ENCODE data around the gene ATXN3.
"Not testable (repeated sequence)": the region's sequence is repeated elsewhere in the genome, so short reads cannot be mapped to it uniquely, and the experiment has no call there.

ATXN3 gene

DNA sequence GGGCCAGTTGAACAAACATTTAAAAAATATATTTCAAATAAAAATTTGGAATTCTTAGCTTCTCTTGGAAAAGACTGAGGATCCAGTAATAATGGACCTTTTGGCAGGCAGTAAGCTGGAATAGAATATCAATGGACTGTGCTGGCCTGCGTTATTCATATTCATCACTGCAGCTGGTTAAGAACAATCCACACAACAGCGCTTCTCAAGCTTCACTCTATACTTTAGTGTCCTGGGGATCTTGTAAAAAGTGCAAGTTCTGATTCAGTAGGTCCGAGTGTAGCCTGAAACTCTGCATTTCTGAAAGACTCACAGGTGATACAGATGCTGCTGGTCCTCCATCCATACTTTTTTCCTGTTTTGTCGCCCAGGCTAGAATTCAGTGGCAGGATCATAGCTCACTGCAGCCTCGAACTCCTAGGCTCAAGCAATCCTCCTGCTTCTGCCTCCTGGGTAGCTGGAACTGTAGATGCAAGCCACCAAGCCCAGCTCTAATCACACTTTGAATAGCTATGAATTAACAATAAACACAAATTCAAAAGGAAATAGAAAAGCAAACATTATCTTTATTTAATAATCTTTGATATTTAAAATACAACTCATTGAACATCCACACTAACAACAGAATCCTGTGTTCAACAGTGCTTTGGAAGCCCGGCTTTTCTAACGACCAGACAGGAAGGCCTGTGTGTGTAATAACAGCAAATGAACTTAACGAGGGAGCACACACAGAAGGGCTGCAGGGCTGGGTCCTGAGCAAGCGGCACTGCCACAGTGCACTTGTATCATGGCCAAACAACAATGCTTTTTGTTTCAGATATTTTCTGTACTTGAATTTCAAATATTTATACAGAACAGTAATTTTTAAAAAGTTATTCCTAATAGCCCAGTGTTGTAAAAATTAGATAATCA is 48.1 kb downstream of the ATXN3 start:
- DNase-seq (ENCODE audit: low spot score) = no peak

DNA sequence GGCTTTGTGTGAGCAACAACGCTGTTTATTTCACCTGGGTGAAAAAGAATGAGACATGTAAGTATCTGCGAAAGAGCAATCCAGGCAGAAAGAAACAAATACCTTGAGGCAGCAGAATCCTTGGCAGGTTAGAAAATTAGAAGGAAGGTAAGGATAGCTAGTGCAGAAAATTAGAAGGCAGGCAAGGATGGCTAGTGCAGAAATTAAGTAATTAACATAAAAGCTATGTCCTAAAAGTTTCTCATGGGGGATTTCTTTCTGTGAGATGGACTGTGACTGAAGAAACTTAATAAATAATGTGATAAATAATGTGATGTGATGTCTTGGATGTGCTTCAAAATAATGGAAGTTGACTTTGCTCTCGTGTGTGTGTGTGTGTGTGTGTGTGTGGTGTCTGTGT is 56.6 kb downstream of the ATXN3 start:
- DNase-seq (ENCODE audit: low spot score) = no peak

DNA sequence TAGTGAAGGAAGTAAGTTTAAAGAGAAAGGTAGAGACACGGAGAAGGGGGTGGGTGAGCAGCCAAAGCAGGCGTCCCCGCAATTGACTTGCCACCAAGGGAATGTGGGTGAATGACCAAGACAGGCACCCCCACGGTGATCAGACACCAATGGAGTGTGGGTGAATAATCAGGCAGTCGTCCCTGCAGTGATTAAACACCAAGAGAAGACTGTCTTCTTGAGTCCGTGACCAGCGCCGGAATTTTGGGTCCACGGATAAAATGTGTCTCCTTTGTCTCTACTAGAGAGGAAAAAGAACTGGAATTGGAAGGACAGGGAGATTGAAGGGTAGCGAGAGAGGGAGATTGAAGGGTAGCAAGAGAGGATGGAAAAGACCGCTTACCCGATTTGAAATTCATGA is 57.2 kb downstream of the ATXN3 start:
- not testable (repeated sequence) for DNase-seq (ENCODE audit: low spot score)

DNA sequence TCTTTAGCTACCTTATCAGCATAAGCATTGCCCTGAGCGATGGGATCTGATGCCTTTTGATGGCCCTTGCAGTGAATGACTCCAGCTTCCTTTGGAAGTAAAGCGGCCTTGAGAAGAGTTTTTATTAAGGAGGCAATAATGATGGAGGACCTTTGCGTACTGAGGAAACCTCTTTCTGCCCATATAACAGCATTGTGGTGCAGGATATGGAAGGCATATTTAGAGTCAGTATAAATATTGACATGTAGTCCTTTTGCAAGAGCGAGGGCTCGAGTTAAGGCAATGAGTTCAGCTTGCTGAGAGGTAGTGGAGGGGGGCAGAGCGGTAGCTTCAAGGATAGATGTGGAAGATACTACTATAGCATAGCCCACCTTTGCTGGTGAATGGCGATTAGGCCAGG is 60.5 kb downstream of the ATXN3 start:
- not testable (repeated sequence) for DNase-seq (ENCODE audit: low spot score)

DNA sequence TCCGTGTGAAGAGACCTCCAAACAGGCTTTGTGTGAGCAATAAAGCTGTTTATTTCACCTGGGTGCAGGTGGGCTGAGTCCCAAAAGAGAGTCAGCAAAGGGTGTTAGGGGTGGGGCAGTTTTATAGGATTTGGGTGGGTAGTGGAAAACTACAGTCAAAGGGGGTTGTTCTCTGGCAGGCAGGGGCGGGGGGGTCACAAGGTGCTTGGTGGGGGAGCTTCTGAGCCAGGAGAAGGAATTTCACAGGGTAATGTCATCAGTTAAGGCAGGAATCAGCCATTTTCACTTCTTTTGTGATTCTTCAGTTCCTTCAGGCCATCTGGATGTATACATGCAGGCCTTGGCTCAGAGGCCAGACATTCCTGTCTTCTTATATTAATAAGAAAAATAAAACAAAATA is 64.6 kb downstream of the ATXN3 start:
- DNase-seq (ENCODE audit: low spot score) = not testable (repeated sequence)

DNA sequence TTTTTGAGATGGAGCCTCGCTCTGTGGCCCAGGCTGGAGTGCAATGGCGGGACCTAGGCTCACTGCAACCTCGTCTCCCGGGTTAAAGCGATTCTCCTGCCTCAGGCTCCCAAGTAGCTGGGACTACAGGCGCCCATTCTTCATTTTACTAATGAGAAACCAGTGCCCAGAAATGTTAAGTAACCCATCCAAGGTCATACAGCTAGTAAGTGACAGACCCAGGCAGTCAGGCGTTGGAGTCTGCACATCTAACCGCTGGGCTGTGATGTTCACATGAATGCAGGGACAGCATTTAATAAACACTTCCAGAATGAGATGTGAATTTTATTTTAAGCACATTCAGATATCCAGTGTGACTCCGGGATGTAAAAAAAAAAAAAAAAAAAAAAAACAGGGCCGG is 65.2 kb downstream of the ATXN3 start:
- no peak for DNase-seq (ENCODE audit: low spot score)

DNA sequence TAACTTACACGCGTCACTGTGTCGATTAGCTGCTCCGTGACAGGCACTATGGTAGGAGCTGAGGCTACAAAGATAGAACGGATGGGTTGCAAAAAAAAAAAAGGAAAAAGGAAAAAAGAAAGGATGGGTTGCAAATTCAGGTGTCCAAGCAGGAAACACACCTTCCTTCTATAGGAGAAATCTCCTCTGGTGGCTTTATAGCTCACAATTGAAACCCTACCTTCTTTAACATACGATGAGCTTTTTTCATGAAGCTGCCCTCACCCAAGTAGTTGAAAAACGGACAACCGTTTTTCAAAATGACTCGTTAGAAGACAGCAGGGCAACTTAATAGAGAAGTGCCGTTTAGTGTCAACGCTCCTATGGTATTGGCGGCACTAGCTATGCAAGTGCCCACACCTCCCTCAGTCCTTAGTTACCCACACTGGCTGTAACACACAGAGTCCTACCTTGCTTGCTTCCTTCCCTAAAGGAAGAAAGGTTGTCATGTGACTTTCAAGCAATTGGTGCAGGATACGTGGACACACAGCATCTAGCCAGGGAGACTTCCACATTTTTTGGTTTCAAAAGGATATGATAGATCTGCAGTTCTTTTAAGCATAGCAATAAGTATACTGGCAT is 65.8 kb downstream of the ATXN3 start:
- peak; percentile 88 for DNase-seq (ENCODE audit: low spot score)

DNA sequence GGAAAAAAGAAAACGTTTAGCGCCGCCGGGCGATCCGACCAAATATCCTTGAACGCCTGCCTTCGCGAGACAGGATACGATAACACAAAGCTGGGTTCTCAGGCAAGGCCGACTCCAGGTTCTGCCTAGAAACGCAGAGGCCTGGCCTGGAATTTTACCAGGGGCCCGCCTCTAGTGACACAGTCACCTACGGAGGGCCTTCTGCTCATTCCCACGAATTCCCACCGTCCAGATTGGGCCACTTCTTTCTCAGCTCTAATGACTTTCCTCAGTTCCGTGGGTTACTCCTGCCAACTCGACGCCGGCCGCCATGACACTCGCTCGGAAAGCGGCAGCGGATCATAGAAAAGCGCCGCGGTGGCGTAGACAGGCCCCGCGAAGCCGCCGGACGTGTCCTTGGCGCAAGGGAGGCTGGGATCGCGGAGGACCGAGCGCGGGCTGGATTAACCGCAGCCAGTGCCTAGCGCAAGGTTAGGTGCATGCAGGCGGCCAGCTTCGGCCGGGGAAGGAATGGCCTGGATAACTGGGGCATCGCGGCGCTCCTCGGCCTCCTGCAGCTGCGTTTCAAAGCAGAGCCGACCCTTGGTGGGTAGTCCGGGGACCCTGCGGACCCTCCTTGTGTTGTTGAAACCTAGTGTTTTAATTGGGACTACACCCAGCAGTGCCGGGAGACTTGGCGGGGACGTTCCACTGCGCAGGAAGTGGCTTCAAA is 66.5 kb downstream of the ATXN3 start, which contains the start of gene TRIP11:
TRIP11 (minus strand) TSS at position 341 of the 712 bp plus-strand sequence. CDS start 374 bp downstream, outside the sequence.
- peak; percentile 91 for DNase-seq (ENCODE audit: low spot score)

DNA sequence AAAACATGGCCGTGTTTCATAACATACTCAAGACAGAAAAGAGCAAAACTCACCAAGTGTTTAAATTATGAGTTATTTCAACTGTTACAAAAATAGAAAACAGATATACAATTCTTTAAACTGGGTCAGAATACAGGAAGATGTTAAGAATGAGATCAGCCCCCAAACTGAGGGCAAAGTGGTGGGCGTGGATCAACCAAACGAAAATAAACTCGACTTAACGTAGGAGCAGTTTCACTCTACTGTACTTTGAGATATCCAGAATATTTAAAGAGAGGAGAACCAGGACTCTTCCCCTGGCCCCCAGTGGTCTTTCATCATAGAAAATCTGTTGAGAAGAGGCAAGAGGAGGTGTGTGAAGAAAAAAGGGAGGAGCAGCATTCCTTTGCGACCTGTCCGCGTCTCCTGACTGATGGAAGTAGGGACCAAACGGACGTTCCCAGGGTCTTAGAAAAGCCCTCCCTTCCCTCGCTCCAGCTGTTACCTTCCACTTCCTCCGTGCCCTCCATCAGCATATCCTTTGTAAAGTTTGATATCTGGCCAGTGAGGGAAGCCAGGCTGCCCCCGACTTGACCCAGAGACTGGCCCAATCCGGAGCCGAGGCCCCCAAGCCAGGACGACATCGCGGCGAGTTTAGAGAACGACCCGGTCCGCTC is 67.2 kb downstream of the ATXN3 start:
- DNase-seq (ENCODE audit: low spot score) = peak; percentile 79

DNA sequence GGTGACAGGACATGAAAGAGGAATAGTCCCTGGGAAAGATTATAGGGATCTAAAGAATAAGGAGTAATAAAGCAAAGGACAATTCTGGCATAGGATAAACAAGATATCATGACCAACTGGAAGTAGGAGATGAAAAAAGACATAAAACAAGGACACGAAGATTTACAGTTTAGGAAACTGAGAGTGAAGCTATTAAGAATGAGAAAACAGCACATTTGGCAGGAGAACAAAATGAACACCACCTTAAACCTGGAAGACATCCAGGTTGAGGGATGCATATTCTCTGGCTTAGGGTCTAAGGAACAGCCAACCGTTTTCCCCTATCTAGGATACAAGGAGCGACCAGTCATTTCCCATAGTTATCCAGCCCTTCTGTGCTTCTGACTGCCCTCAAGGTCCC is 68.4 kb downstream of the ATXN3 start:
- no peak for DNase-seq (ENCODE audit: low spot score)

DNA sequence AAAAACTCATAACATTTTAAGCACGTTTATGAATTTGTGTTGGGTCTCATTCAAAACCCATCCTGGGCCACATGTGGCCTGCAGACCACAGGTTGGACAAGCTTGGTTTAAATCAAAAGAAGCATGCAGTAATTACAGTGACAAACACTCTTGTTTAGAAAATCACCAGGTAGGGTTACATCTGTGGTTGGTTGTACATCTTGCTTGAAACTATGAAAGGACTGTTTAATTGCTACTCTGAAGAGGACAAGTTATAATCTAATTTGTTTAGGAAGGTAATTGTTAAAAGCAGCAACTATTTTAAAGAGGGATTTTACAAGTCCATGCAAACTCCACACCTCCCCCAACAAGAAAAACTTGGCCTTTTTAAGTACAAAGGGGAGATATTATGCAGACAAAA is 70.5 kb downstream of the ATXN3 start:
- DNase-seq (ENCODE audit: low spot score) = no peak

DNA sequence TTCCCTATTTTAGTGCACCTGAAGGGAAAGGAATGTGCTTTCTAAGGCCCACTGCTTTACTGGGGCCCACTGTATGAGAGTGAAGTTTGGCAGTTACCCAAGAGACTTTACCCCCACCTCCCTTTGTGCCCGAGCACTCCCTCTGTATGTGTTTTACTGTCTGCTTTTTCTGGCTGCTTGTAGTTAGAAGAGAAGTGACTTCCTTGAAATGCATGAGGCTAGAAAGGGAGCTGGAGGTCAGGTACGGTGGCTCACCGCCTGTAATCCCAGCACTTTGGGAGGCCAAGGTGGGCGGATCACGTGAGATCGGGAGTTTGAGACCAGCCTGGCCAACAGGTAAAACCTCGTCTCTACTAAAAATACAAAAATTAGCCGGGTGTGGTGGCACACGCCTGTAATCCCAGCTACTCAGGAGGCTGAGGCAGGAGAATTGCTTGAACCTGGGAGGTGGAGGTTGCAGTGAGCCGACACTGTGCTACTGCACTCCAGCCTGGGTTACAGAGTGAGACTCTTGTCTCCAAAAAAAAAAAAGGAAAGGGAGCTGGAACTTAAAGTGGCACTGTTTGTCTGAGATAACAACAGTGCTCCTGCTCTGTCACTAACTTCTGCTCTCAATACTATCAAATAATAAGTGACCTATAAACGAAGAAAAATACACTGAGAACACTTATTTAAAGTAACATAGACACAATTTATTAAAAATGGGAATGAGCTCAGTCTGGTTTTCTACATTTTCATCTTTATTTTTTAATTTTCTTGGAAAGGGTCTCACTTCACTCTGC is 72.3 kb downstream of the ATXN3 start:
- no peak for DNase-seq (ENCODE audit: low spot score)

DNA sequence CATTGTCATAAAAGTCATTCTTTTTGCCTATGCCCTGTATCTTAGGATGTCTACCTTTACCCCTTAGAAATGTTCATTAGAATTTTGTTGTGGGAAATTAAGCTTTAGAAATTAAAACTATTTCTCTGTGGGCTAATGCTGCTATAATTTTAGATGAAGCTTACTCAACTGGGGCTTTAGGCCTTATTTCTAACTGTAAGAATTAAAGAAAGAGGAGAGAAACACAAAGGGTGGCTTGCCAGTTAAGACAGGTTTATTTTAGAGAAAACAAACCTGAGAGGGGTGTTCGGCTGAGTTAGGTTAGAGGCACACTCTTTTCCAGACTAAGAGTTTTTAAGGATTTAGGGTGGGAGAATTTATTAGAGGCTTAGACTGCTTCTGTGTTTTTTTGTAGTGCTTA is 72.9 kb downstream of the ATXN3 start:
- no peak for DNase-seq (ENCODE audit: low spot score)

DNA sequence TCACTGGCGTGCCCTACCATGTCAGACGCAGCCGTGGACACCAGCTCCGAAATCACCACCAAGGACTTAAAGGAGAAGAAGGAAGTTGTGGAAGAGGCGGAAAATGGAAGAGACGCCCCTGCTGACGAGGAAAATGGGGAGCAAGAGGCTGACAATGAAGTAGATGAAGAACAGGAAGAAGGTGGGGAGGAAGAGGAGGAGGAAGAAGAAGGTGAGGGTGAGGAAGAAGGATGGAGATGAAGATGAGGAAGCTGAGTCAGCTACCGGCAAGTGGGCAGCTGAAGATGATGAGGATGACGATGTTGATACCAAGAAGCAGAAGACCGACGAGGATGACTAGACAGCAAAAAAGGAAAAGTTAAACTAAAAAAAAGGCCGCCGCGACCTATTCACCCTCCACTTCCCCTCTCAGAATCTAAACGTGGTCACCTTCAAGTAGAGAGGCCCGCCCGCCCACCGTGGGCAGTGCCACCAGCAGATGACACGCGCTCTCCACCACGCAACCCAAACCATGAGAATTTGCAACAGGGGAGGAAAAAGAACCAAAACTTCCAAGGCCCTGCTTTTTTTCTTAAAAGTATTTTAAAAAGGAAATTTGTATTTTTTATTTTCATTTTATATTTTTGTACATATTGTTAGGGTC is 79.7 kb downstream of the ATXN3 start:
- no peak for DNase-seq (ENCODE audit: low spot score)

DNA sequence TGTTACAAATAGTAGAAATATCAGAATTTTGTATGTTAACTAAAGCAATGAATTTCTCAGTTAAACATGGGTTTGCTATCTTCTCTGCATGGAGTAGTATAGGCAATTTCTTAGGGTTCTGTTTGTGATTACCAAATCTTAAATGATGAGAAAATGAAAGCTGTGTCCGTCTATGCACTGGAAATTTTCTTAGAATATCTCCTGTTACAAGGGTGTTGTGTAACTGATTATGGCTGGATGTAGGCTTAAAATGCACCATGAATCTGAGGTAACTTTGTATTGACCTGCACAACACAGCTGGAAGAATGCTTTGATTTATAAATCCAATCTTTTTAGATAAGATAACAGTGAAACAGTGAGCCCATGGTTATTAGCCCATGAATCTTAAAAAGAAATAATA is 84.3 kb downstream of the ATXN3 start:
- no peak for DNase-seq (ENCODE audit: low spot score)

DNA sequence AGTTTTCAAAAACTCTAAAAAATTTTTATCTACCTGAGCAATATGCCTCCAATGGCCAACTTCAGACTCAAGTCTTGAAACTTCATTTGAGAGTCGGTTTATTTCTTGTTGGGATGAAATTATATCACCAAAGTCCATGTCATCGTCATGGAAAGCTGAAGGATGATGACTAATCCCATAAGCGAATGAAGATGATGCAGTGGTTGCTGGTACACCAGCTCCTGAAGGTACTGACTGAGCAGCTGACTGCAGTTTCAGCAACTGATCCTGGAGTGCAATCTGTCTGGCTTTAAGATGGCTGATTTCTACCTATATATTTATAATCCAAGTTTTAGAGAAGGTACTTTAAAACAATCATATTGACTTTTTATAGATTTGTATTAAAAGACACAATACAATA is 84.9 kb downstream of the ATXN3 start:
- DNase-seq (ENCODE audit: low spot score) = no peak

DNA sequence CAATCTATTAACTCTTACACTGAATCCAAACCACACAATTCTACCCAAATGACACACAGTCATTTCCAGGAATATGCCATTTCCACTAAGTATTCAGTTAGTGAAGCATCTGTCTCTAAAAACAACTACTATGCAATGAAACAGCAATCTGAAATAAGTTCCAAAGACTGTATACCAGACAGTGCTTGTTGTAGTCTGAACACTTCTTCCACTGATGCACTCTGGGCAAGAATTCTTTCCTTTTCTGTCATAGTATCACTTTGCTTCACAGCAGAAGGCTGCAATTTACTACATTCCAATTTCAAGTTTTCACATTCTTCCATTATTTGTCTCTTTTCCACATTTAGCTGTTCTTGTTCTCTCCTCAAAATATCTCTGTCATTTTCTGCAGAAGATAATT is 92.3 kb downstream of the ATXN3 start:
- no peak for DNase-seq (ENCODE audit: low spot score)

DNA sequence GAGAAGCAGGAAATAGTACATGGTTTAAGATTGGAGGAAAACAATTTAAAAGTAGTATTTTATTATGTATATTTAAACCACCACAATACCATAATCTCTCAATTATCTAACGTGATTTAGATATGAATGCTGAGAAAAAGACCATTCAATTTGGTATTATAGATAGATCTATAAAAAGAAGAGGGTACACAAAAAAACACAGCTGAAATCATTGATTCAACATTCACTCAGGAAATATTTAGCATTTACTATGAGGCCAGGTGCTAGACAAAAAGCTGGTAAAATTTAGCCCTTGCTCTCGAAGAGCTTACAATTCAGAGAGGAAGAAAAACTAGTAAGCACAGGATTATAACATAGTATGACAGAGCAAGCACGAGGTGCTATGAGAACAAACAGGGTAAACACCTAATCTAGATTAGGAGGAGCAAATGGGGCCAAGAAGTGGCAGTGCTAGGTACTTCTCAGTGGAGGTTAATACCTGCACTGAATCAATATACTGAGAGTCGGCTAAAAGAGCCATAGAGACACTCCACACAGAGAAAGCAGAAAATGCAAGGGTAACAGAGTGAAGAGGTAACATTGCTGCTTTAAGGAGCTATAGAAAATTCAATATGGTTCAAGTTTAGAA is 94.1 kb downstream of the ATXN3 start:
- DNase-seq (ENCODE audit: low spot score) = no peak

DNA sequence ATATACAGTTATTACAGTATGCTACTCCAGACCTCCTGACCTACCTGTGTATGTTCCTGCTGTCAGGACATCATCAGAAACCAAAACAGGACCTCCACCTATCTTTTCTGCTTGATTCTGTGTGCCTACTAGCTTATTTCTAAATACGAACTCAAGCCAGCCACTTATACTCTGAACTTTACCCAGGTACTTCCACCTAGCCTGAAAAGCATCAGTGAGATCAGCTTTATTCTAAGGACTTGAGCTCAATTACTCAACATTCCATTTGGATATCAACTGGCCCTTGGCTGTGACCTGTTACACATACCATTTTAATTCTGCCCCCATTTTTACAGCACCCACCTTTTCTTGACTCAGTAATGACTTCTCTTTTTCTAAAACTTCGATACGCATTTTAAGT is 95.7 kb downstream of the ATXN3 start:
- no peak for DNase-seq (ENCODE audit: low spot score)

DNA sequence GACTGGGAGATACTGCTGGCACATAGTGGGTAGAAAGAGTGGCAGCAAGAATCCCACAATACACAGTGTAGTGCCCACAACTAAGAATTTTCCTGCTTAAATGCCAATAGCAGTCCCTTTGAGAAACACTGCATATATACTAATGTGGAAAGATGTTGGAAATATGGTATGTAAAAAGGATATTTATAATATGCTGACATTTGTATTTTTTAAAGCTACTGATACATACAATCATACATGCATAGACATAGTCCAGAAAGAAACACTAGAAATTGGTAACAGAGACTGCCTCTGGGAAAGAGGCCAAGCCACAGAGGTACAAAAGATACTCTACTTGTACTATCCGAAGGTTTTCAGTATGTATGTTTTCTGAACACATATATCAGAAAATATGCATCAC is 96.8 kb downstream of the ATXN3 start:
- no peak for DNase-seq (ENCODE audit: low spot score)
